Endothelial cell of umbilical vein (primary cell): Measurements from ENCODE around the gene NAP1L3. TPM values are rescaled to one million over a fixed set of nuclear protein-coding genes. Genes with fewer than 3 reads are reported as not detected.

Experiments used
- BruUV-seq: library from RNA; stranded (reverse); fragments of 400-500 nt; replicated peaks from 2 replicates; lab custom pipeline; 2021; lab: Mats Ljungman, UMichigan
- CTCF ChIA-PET: fragments of 300-600, 350-600 bp; sonication (Branson Sonifier 250); formaldehyde crosslinking; loops from one replicate; lab custom pipeline; 2021; ENCODE audit warnings: antibody characterized with exemption, inconsistent platforms; lab: Charles Lee
- POLR2A ChIA-PET: fragments of 300-600, 350-600 bp; sonication (Branson Sonifier 250); formaldehyde crosslinking; loops from one replicate; lab custom pipeline; 2021; ENCODE audit warnings: antibody characterized with exemption, inconsistent platforms; lab: Charles Lee
- DNase-seq: peaks from one replicate; pipeline ENCODE4 v3.0.0-alpha.2; 2011; ENCODE audit warnings: low read depth, low spot score
- FAIRE-seq: peaks from 2 replicates; lab custom pipeline; 2011; peaks lifted over from hg19 to GRCh38; lab: Jason Lieb, UNC
- H2AFZ ChIP-seq: 2 replicates; pipeline ENCODE4 v1.6.0; 2012; ENCODE audit warnings: low read depth, low read length, control low read depth, inconsistent platforms
- H3K27ac ChIP-seq: 2 replicates; pipeline ENCODE4 v1.5.1; 2011; ENCODE audit warnings: low read depth, mild to moderate bottlenecking, control low read depth, low read length, moderate library complexity; ENCODE audit not compliant: insufficient read depth
- H3K27me3 ChIP-seq, 2 experiments: 2 replicates each; pipeline versions ENCODE4 v1.6.0 to v1.6.1; 2011; ENCODE audit warnings: low read length in 2 of 2, mixed read lengths in 1 of 2; ENCODE audit not compliant: control insufficient read depth in 2 of 2, insufficient read depth in 2 of 2
- H3K36me3 ChIP-seq, 2 experiments: 2 replicates in 1 of 2; 3 replicates in 1 of 2; pipeline ENCODE4 v1.5.1; 2011; ENCODE audit warnings: low read length in 2 of 2, mild to moderate bottlenecking in 1 of 2, moderate library complexity in 1 of 2; ENCODE audit not compliant: control insufficient read depth in 2 of 2, insufficient read depth in 2 of 2; ENCODE audit errors: extremely low read depth in 1 of 2
- H3K4me1 ChIP-seq: 3 replicates; pipeline ENCODE4 v1.5.1; 2011; ENCODE audit warnings: mild to moderate bottlenecking, low read length; ENCODE audit not compliant: control insufficient read depth, insufficient read depth; ENCODE audit errors: extremely low read depth
- H3K4me2 ChIP-seq: 2 replicates; pipeline ENCODE4 v1.6.1; 2011; ENCODE audit warnings: low read length, control low read depth, mixed read lengths; ENCODE audit not compliant: insufficient read depth
- H3K4me3 ChIP-seq, 3 experiments: fragments of 200-600 bp in 1 of 3; sonication (generic), shearing (Covaris generic) in 1 of 3; replicated peaks in 1 of 3; 2 replicates each; pipeline ENCODE4 v1.5.1; 2011 to 2016; ENCODE audit warnings: control low read depth in 3 of 3, low read length in 3 of 3, mild to moderate bottlenecking in 2 of 3, inconsistent platforms in 1 of 3, low read depth in 1 of 3, moderate library complexity in 1 of 3; ENCODE audit not compliant: insufficient read depth in 1 of 3
- H3K79me2 ChIP-seq: 2 replicates; pipeline ENCODE4 v1.6.0; 2012; ENCODE audit warnings: low read length, inconsistent platforms; ENCODE audit not compliant: control insufficient read depth, insufficient read depth
- H3K9ac ChIP-seq: replicated peaks from 2 replicates; pipeline ENCODE3; 2011; ENCODE audit warnings: low read length, control low read depth; ENCODE audit not compliant: insufficient read depth; ENCODE audit errors: extremely low read depth
- H3K9me1 ChIP-seq: replicated peaks from 3 replicates; pipeline ENCODE4 v1.6.0; 2011; ENCODE audit warnings: mild to moderate bottlenecking, low read length; ENCODE audit not compliant: control insufficient read depth, insufficient read depth; ENCODE audit errors: extremely low read depth
- H3K9me3 ChIP-seq: replicated peaks from 2 replicates; pipeline ENCODE4 v1.5.1; 2012; ENCODE audit warnings: low read length, inconsistent platforms; ENCODE audit not compliant: control insufficient read depth, insufficient read depth
- H4K20me1 ChIP-seq: replicated peaks from 2 replicates; pipeline ENCODE3; 2011; ENCODE audit warnings: mild to moderate bottlenecking, low read length; ENCODE audit not compliant: control insufficient read depth, insufficient read depth; ENCODE audit errors: extremely low read depth
- EZH2 ChIP-seq: IDR thresholded peaks from 2 replicates; pipeline ENCODE4 v1.6.1; 2012; ENCODE audit warnings: borderline replicate concordance, low read depth, mild to moderate bottlenecking, moderate library complexity, low read length, inconsistent platforms; ENCODE audit not compliant: severe bottlenecking
- FOS ChIP-seq: IDR thresholded peaks from 2 replicates; pipeline ENCODE4 v1.6.1; 2011; ENCODE audit warnings: mild to moderate bottlenecking, low read length, moderate library complexity, borderline replicate concordance; ENCODE audit not compliant: insufficient read depth
- GATA2 ChIP-seq: IDR thresholded peaks from 2 replicates; pipeline ENCODE4 v1.7.0; 2011; ENCODE audit warnings: low read depth, mild to moderate bottlenecking, moderate library complexity, mixed read lengths, low read length; ENCODE audit not compliant: insufficient read length, insufficient read depth
- JUN ChIP-seq: IDR thresholded peaks from 2 replicates; pipeline ENCODE4 v1.6.1; 2011; ENCODE audit warnings: borderline replicate concordance, low read depth; ENCODE audit not compliant: insufficient read length, insufficient read depth
- MYC ChIP-seq: IDR thresholded peaks from one replicate; pipeline ENCODE4 v1.6.1; 2011; ENCODE audit warnings: mild to moderate bottlenecking, low read depth, low read length
- POLR2A ChIP-seq: IDR thresholded peaks from 2 replicates; pipeline ENCODE4 v1.6.1; 2012; ENCODE audit warnings: low read depth, mild to moderate bottlenecking, control low read depth, low read length
- POLR2AphosphoS5 ChIP-seq: IDR thresholded peaks from 2 replicates; pipeline ENCODE4 v1.6.1; 2012; ENCODE audit warnings: low read depth, mild to moderate bottlenecking, control low read depth, low read length, moderate library complexity; ENCODE audit not compliant: insufficient read depth
- dilution Hi-C: fragments of 300-500 bp; cut with MboI; formaldehyde crosslinking; loops from one replicate; pipeline ENCODE4 v1.15.0; 2019; ENCODE audit warnings: low sequenced_read_pairs; ENCODE audit not compliant: extremely low pct_ligation_motif_present
- intact Hi-C: fragments of 100-400 bp; cut with micrococcal nuclease; formaldehyde crosslinking; loops from one replicate; pipeline ENCODE4 v1.10.0; 2022
- polyA plus RNA-seq, 4 experiments: library from polyadenylated mRNA; depleted of rRNA in 3 of 4; stranded (reverse) in 3 of 4; unstranded in 1 of 4; fragments of >200 nt; gene quantifications; 2 replicates each; pipeline versions ENCODE4 v1.2.1 to v1.2.3, GENCODE V29; 2011 to 2012; ENCODE audit warnings: missing spikeins in 1 of 4
- total RNA-seq: library from RNA; stranded (reverse); gene quantifications from 2 replicates; pipeline ENCODE4 v1.2.3, GENCODE V29; 2021
- TF ChIP-seq, protein P1 (sequence below), 2 donors: IDR thresholded peaks; 1 replicate in 1 of 2; 2 replicates in 1 of 2; pipeline ENCODE4 v1.5.1; 2011; ENCODE audit warnings: low read length in 2 of 2, mild to moderate bottlenecking in 2 of 2, moderate library complexity in 2 of 2, control low read depth in 1 of 2, inconsistent platforms in 1 of 2, low read depth in 1 of 2; ENCODE audit not compliant: insufficient read depth in 1 of 2; ENCODE audit errors: extremely low read depth in 1 of 2
- TF ChIP-seq, protein P2 (sequence below): IDR thresholded peaks from 2 replicates; pipeline ENCODE4 v1.6.1; 2011; ENCODE audit not compliant: insufficient read depth, insufficient read length

Gene NAP1L3
- total and polyA plus RNA-seq, 2 donors (not counting 3 experiments of a cell fraction or from before 2014, with no cell fraction given): 0.03 to 0.22 TPM

DNA sequence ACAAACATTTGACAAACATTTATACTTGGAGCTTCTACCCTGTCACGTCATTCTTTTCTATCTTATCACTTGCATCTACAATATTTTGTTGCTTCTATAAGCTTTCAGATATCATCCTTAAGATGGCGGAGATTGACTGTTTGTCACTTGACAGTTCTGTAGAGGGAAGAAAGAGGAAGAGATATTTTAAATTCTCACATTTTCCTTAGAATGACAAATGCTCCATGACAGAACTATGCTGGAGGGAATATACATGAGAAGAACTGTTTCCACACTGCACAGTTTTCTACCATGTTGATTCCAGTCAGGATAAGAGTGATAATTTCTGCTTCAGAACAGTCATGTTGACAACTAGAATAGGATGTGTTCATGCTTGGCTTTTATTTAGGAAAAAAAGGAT is 30.3 kb upstream of the NAP1L3 start:
- no peak for TF ChIP-seq POLR2AphosphoS5
- TF ChIP-seq, protein P1, sequence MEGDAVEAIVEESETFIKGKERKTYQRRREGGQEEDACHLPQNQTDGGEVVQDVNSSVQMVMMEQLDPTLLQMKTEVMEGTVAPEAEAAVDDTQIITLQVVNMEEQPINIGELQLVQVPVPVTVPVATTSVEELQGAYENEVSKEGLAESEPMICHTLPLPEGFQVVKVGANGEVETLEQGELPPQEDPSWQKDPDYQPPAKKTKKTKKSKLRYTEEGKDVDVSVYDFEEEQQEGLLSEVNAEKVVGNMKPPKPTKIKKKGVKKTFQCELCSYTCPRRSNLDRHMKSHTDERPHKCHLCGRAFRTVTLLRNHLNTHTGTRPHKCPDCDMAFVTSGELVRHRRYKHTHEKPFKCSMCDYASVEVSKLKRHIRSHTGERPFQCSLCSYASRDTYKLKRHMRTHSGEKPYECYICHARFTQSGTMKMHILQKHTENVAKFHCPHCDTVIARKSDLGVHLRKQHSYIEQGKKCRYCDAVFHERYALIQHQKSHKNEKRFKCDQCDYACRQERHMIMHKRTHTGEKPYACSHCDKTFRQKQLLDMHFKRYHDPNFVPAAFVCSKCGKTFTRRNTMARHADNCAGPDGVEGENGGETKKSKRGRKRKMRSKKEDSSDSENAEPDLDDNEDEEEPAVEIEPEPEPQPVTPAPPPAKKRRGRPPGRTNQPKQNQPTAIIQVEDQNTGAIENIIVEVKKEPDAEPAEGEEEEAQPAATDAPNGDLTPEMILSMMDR (IDR thresholded peaks at IDR 0.05; ENCODE audit: extremely low read depth in 1 of 2, insufficient read depth in 1 of 2, low read depth in 1 of 2, low read length in 2 of 2): no peak
- TF ChIP-seq POLR2A: no peak
- TF ChIP-seq JUN: no peak
- TF ChIP-seq MYC: no peak
- no peak for TF ChIP-seq GATA2
- TF ChIP-seq EZH2: no peak
- TF ChIP-seq, protein P2, sequence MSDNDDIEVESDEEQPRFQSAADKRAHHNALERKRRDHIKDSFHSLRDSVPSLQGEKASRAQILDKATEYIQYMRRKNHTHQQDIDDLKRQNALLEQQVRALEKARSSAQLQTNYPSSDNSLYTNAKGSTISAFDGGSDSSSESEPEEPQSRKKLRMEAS: no peak
- TF ChIP-seq FOS: no peak
- no TSS peak for BruUV-seq
- FAIRE-seq: no peak

More for the DNA sequence above, 30.3 kb upstream of the NAP1L3 start:
- no peaks in the 10 kb centered on the region for H3K27me3 ChIP-seq
- no peak overlapping the region for H3K27ac ChIP-seq
- H4K20me1 ChIP-seq: no peaks in the 10 kb centered on the region
- no peak overlapping the region for H3K9ac ChIP-seq
- H3K9me1 ChIP-seq: no peaks in the 10 kb centered on the region
- no peaks in the 10 kb centered on the region for H3K79me2 ChIP-seq
- H3K4me3 ChIP-seq: no peak overlapping the region
- dilution Hi-C loops: no loop called here
- H3K9me3 ChIP-seq: no peaks in the 10 kb centered on the region
- intact Hi-C loops: no loop called here
- H3K4me1 ChIP-seq: no peaks in the 10 kb centered on the region
- no peaks in the 10 kb centered on the region for H3K36me3 ChIP-seq
- POLR2A ChIA-PET: no interaction called here
- CTCF ChIA-PET: no interaction called here
- no peak overlapping the region for H3K4me2 ChIP-seq
- DNase-seq: no peak
- no peak overlapping the region for H2AFZ ChIP-seq
